ENCODE results near the gene ECT2L.

ECT2L gene

GRCh38 chr6:138830248-138830647 lies 34.4 kb downstream of the ECT2L start:
- peaks cover 12% of the 10 kb centered on the region for H3K4me1 Mint-ChIP-seq

GRCh38 chr6:138832182-138832581 lies 36.3 kb downstream of the ECT2L start:
- TF ChIP-seq CTCF (IDR thresholded peaks at IDR 0.05; ENCODE audit: unreplicated experiment in 3 of 3), result no peak

More at GRCh38 chr6:138830248-138830647, 34.4 kb downstream of the ECT2L start:
- Mint-ChIP-seq H3K9me3 (peaks cover 3% of the 10 kb centered on the region), H3K27me3 (ENCODE audit: low read depth) (no peaks in the 10 kb centered on the region), H3K27ac (no peak overlapping the region), H3K4me3 (no peak overlapping the region), H3K36me3 (ENCODE audit: low read depth) (no peaks in the 10 kb centered on the region)
- TF ChIP-seq CTCF (IDR thresholded peaks at IDR 0.05; ENCODE audit: unreplicated experiment in 3 of 3), result no peak

GRCh38 chr6:138833816-138834539 lies 38.1 kb downstream of the ECT2L start:
- Mint-ChIP-seq H3K36me3 (ENCODE audit: low read depth) (no peaks in the 10 kb centered on the region), H3K27me3 (ENCODE audit: low read depth) (no peaks in the 10 kb centered on the region), H3K4me3 (no peak overlapping the region), H3K9me3 (no peaks in the 10 kb centered on the region), H3K27ac (peak overlapping the region; percentile 63 to 80 (median 67)), H3K4me1 (peaks cover 12% of the 10 kb centered on the region)
- TF ChIP-seq CTCF (IDR thresholded peaks at IDR 0.05; ENCODE audit: unreplicated experiment in 3 of 3), result no peak

More at GRCh38 chr6:138832182-138832581, 36.3 kb downstream of the ECT2L start:
- H3K27ac Mint-ChIP-seq, result no peak overlapping the region
- H3K4me1 Mint-ChIP-seq, result peaks cover 12% of the 10 kb centered on the region
- no peaks in the 10 kb centered on the region for H3K9me3 Mint-ChIP-seq
- H3K4me3 Mint-ChIP-seq, result no peak overlapping the region
- no peaks in the 10 kb centered on the region for H3K27me3 Mint-ChIP-seq (ENCODE audit: low read depth)
- no peaks in the 10 kb centered on the region for H3K36me3 Mint-ChIP-seq (ENCODE audit: low read depth)

- H3K27ac Mint-ChIP-seq, result peak overlapping the region in 1 of 3 experiments; percentile 0
- no peaks in the 10 kb centered on the region for H3K27me3 Mint-ChIP-seq (ENCODE audit: low read depth)
- no peaks in the 10 kb centered on the region for H3K36me3 Mint-ChIP-seq (ENCODE audit: low read depth)
- H3K4me1 Mint-ChIP-seq, result peaks cover 12% of the 10 kb centered on the region
- peaks cover 6% of the 10 kb centered on the region for H3K9me3 Mint-ChIP-seq
- no peak overlapping the region for H3K4me3 Mint-ChIP-seq
- TF ChIP-seq CTCF (IDR thresholded peaks at IDR 0.05; ENCODE audit: unreplicated experiment in 3 of 3), result no peak
Observed at GRCh38 chr6:138837246-138837645, 41.4 kb downstream of the ECT2L start.

- H3K27ac Mint-ChIP-seq, result no peak overlapping the region
- H3K9me3 Mint-ChIP-seq, result peaks cover 6% of the 10 kb centered on the region
- peaks cover 4% of the 10 kb centered on the region for H3K27me3 Mint-ChIP-seq (ENCODE audit: low read depth)
- no peaks in the 10 kb centered on the region for H3K36me3 Mint-ChIP-seq (ENCODE audit: low read depth)
- H3K4me3 Mint-ChIP-seq, result no peak overlapping the region
- no peak for TF ChIP-seq CTCF (IDR thresholded peaks at IDR 0.05; ENCODE audit: unreplicated experiment in 3 of 3)
- H3K4me1 Mint-ChIP-seq, result peaks cover 6% of the 10 kb centered on the region
Observed at GRCh38 chr6:138844192-138844591, 48.3 kb downstream of the ECT2L start.

GRCh38 chr6:138847884-138848283 lies 52.0 kb downstream of the ECT2L start:
- Mint-ChIP-seq H3K27me3 (ENCODE audit: low read depth) (peaks cover 4% of the 10 kb centered on the region), H3K36me3 (ENCODE audit: low read depth) (no peaks in the 10 kb centered on the region), H3K27ac (no peak overlapping the region), H3K4me3 (no peak overlapping the region), H3K9me3 (no peaks in the 10 kb centered on the region), H3K4me1 (peaks cover 6% of the 10 kb centered on the region)
- TF ChIP-seq CTCF (IDR thresholded peaks at IDR 0.05; ENCODE audit: unreplicated experiment in 3 of 3), result no peak

Data from nephron (organoid).